Measurements from ENCODE around the gene WDR76. TPM values are rescaled to one million over a fixed set of nuclear protein-coding genes. Genes with fewer than 3 reads are reported as not detected.
"Not testable (repeated sequence)": the region's sequence is repeated elsewhere in the genome, so short reads cannot be mapped to it uniquely, and the experiment has no call there.

WDR76 gene
- total RNA-seq, 1 donor from 2014 or later, result 1.7 TPM

GRCh38 chr15:43821505-43821904 lies 5.3 kb upstream of the WDR76 start:
- DNase-seq (ENCODE audit: low read depth), result no peak

GRCh38 chr15:43824302-43825246 lies 2.2 kb upstream of the WDR76 start, which contains the start of gene MFAP1:
Gene MFAP1, minus strand, starts transcription at chr15:43824690. Its CDS starts 121 bp downstream, at chr15:43824569.
- peak; percentile 97 for DNase-seq (ENCODE audit: low read depth)

- DNase-seq (ENCODE audit: low read depth), result not testable (repeated sequence)
These were observed 1.5 kb upstream of the WDR76 start for GRCh38 chr15:43825305-43825704.

- no peak for DNase-seq (ENCODE audit: low read depth)
These were observed 734 bp upstream of the WDR76 start for GRCh38 chr15:43826029-43826507.

- peak; percentile 10 for DNase-seq (ENCODE audit: low read depth)
These were observed 1.4 kb downstream of the WDR76 start for GRCh38 chr15:43828061-43828657.

- DNase-seq (ENCODE audit: low read depth), result not testable (repeated sequence)
These were observed 3.2 kb downstream of the WDR76 start for GRCh38 chr15:43829951-43830540.

GRCh38 chr15:43830691-43831275 lies 4.0 kb downstream of the WDR76 start:
- not testable (repeated sequence) for DNase-seq (ENCODE audit: low read depth)

- not testable (repeated sequence) for DNase-seq (ENCODE audit: low read depth)
These were observed 4.8 kb downstream of the WDR76 start for GRCh38 chr15:43831519-43832052.

- not testable (repeated sequence) for DNase-seq (ENCODE audit: low read depth)
These were observed 5.7 kb downstream of the WDR76 start for GRCh38 chr15:43832485-43832884.

- DNase-seq (ENCODE audit: low read depth), result no peak
These were observed 18.6 kb downstream of the WDR76 start for GRCh38 chr15:43845421-43845820.

- DNase-seq (ENCODE audit: low read depth), result no peak
These were observed 24.4 kb downstream of the WDR76 start for GRCh38 chr15:43851251-43851650.

GRCh38 chr15:43852607-43853006 lies 25.8 kb downstream of the WDR76 start:
- no peak for DNase-seq (ENCODE audit: low read depth)

GRCh38 chr15:43854801-43855200 lies 28.0 kb downstream of the WDR76 start:
- DNase-seq (ENCODE audit: low read depth), result no peak

GRCh38 chr15:43859546-43859945 lies 32.7 kb downstream of the WDR76 start:
- DNase-seq (ENCODE audit: low read depth), result no peak

- DNase-seq (ENCODE audit: low read depth), result not testable (repeated sequence)
These were observed 39.8 kb downstream of the WDR76 start for GRCh38 chr15:43866636-43867035.

- DNase-seq (ENCODE audit: low read depth), result no peak
These were observed 40.3 kb downstream of the WDR76 start for GRCh38 chr15:43867096-43867495.

GRCh38 chr15:43868406-43868805 lies 41.6 kb downstream of the WDR76 start:
- DNase-seq (ENCODE audit: low read depth), result no peak

- no peak for DNase-seq (ENCODE audit: low read depth)
These were observed 45.0 kb downstream of the WDR76 start for GRCh38 chr15:43871835-43872234.

GRCh38 chr15:43872416-43873020 lies 45.7 kb downstream of the WDR76 start:
- DNase-seq (ENCODE audit: low read depth), result peak; percentile 85

- DNase-seq (ENCODE audit: low read depth), result no peak
These were observed 46.8 kb downstream of the WDR76 start for GRCh38 chr15:43873651-43874050.

- no peak for DNase-seq (ENCODE audit: low read depth)
These were observed 50.1 kb downstream of the WDR76 start for GRCh38 chr15:43876872-43877271.

All from myocyte (in vitro differentiated cells).